A549 (cell line): ENCODE measurements around the gene IRS2. TPM values are rescaled to one million over a fixed set of nuclear protein-coding genes. Genes with fewer than 3 reads are reported as not detected.
A peak's percentile ranks its signal among the peaks of the same experiment; 100 is the strongest.

ENCODE experiments used
- ATAC-seq, 2 experiments: fragments of 200-7000 bp in 1 of 2; fragments of >200 bp in 1 of 2; cut with Nextera tagmentation in 1 of 2; cut with Tn5 transposase in 1 of 2; 3 replicates each; pipeline versions ENCODE4 v1.8.0 to v1.9.1; 2018 to 2020; ENCODE audit warnings: mild to moderate bottlenecking in 1 of 2, moderate library complexity in 1 of 2
- CTCF ChIA-PET: fragments of 300-600 bp; sonication (Branson Sonifier 250); formaldehyde crosslinking; extraction: SDS; loops from one replicate; lab custom pipeline; 2021; ENCODE audit warnings: antibody characterized with exemption, inconsistent platforms; lab: Yijun Ruan, JAX
- POLR2A ChIA-PET: fragments of 350-600 bp; formaldehyde crosslinking; extraction: SDS; loops from one replicate; lab custom pipeline; 2021; ENCODE audit warnings: antibody characterized with exemption, inconsistent platforms; lab: Yijun Ruan, JAX
- DNase-seq, 2 experiments: peaks; one replicate each; pipeline versions ENCODE4 v3.0.0 to v3.0.0-alpha.2; 2011 to 2016; ENCODE audit warnings: low read depth in 1 of 2, low spot score in 1 of 2
- FAIRE-seq: peaks from 2 replicates; lab custom pipeline; 2011; peaks lifted over from hg19 to GRCh38; lab: Jason Lieb, UNC
- H3K27ac ChIP-seq, 2 experiments: fragments of >200 bp; sonication (Bioruptor Twin); formaldehyde crosslinking; 3 replicates each; pipeline ENCODE4 v1.5.1; 2016 to 2017
- H3K4me1 ChIP-seq: fragments of >200 bp; sonication (Bioruptor Twin); formaldehyde crosslinking; 3 replicates; pipeline ENCODE4 v1.6.1; 2016
- H3K4me2 ChIP-seq: fragments of >200 bp; sonication (Bioruptor Twin); formaldehyde crosslinking; 3 replicates; pipeline ENCODE4 v1.6.1; 2016
- H3K4me3 ChIP-seq: fragments of >200 bp; sonication (Bioruptor Twin); formaldehyde crosslinking; 3 replicates; pipeline ENCODE4 v1.5.1; 2016
- H3K9me3 ChIP-seq: fragments of >200 bp; sonication (Bioruptor Twin); formaldehyde crosslinking; 3 replicates; pipeline ENCODE4 v1.6.1; 2016
- CEBPB ChIP-seq, 2 experiments: fragments of >200 bp in 1 of 2; sonication (Bioruptor Twin) in 1 of 2; formaldehyde crosslinking in 1 of 2; IDR thresholded peaks; 2 replicates each; pipeline ENCODE4 v1.6.1; 2012 to 2016
- EHF ChIP-seq: fragments of 250-450 bp; sonication (Bioruptor Pico); IDR thresholded peaks from 2 replicates; pipeline ENCODE4 v1.5.0; 2020; ENCODE audit warnings: mild to moderate bottlenecking
- ELK1 ChIP-seq: fragments of 150-350 bp; IDR thresholded peaks from 2 replicates; pipeline ENCODE4 v1.6.1; 2014; ENCODE audit warnings: low read depth, mild to moderate bottlenecking, low read length
- EP300 ChIP-seq, 2 experiments: fragments of >200 bp; sonication (Bioruptor Twin); formaldehyde crosslinking; IDR thresholded peaks; 2 replicates in 1 of 2; 3 replicates in 1 of 2; pipeline ENCODE4 v1.6.1; 2016 to 2017
- ESRRA ChIP-seq: fragments of 150-350 bp; IDR thresholded peaks from 2 replicates; pipeline ENCODE4 v1.6.1; 2014; ENCODE audit warnings: mild to moderate bottlenecking, low read length, borderline replicate concordance
- FOSB ChIP-seq: fragments of 250-450 bp; sonication (Bioruptor Pico); IDR thresholded peaks from 2 replicates; pipeline ENCODE4 v1.5.0; 2020; ENCODE audit warnings: mild to moderate bottlenecking, moderate library complexity
- FOSL2 ChIP-seq, 2 experiments: fragments of 450-650 bp in 1 of 2; fragments of >200 bp in 1 of 2; sonication (Bioruptor Twin) in 1 of 2; formaldehyde crosslinking; IDR thresholded peaks; 2 replicates each; pipeline versions ENCODE4 v1.5.0 to v1.6.1; 2016 to 2020; ENCODE audit warnings: mild to moderate bottlenecking in 1 of 2, moderate library complexity in 1 of 2
- HOXB13 ChIP-seq: fragments of 250-450 bp; sonication (Bioruptor Pico); IDR thresholded peaks from 2 replicates; pipeline ENCODE4 v1.5.0; 2020; ENCODE audit warnings: low read depth, mild to moderate bottlenecking, moderate library complexity
- JUN ChIP-seq, 2 experiments: fragments of >200 bp; sonication (Bioruptor Twin); formaldehyde crosslinking; IDR thresholded peaks; 2 replicates in 1 of 2; 3 replicates in 1 of 2; pipeline ENCODE4 v1.6.1; 2016 to 2017
- JUNB ChIP-seq: fragments of >200 bp; sonication (Bioruptor Twin); formaldehyde crosslinking; IDR thresholded peaks from 2 replicates; pipeline ENCODE4 v1.6.1; 2016
- KDM5A ChIP-seq: fragments of 200-600 bp; sonication (generic); IDR thresholded peaks from 2 replicates; pipeline ENCODE4 v1.6.1; 2016; ENCODE audit warnings: antibody characterized with exemption, mild to moderate bottlenecking
- NPAS2 ChIP-seq: fragments of 250-450 bp; sonication (Bioruptor Pico); IDR thresholded peaks from 2 replicates; pipeline ENCODE4 v1.8.0; 2022; ENCODE audit warnings: mild to moderate bottlenecking, moderate library complexity, borderline replicate concordance
- POLR2A ChIP-seq: IDR thresholded peaks from 2 replicates; pipeline ENCODE4 v1.6.1; 2012; ENCODE audit warnings: mild to moderate bottlenecking, low read length
- RCOR1 ChIP-seq: fragments of 150-350 bp; IDR thresholded peaks from 2 replicates; pipeline ENCODE4 v1.6.1; 2014; ENCODE audit warnings: antibody characterized with exemption, low read length, low read depth
- RFX5 ChIP-seq: fragments of 450-650 bp; IDR thresholded peaks from 2 replicates; pipeline ENCODE4 v1.7.1; 2014; ENCODE audit warnings: antibody characterized with exemption, mild to moderate bottlenecking, moderate library complexity
- ZFP36 ChIP-seq: fragments of 450-650 bp; IDR thresholded peaks from 2 replicates; pipeline ENCODE4 v1.6.1; 2014; ENCODE audit warnings: borderline replicate concordance; ENCODE audit not compliant: partially characterized antibody
- ZNF302 ChIP-seq: fragments of 250-450 bp; sonication (Bioruptor Pico); IDR thresholded peaks from 2 replicates; pipeline ENCODE4 v1.9.0; 2021; ENCODE audit warnings: inconsistent platforms, mild to moderate bottlenecking, moderate library complexity
- WGBS: methylation state at CpG from one replicate; pipeline ENCODE4 v1.1.6; 2017; ENCODE audit errors: missing lambda C conversion rate; 5-methylcytosine and 5-hydroxymethylcytosine counted together
- polyA plus RNA-seq, 4 experiments: library from polyadenylated mRNA; depleted of rRNA in 3 of 4; stranded (reverse); fragments of >200 nt; fragmentation: RNase III in 1 of 4; extraction: RNeasy Plus Mini Kit Qiagen cat#74134 plus additional on column Dnase treatment in 1 of 4; gene quantifications; 2 replicates in 3 of 4; 3 replicates in 1 of 4; pipeline ENCODE4 v1.2.3, GENCODE V29; 2011 to 2017
- TF ChIP-seq, protein P1 (sequence below): IDR thresholded peaks from 2 replicates; pipeline ENCODE4 v1.6.1; 2012
- TF ChIP-seq, protein P2 (sequence below): IDR thresholded peaks from 2 replicates; pipeline ENCODE4 v1.6.1; 2012; ENCODE audit warnings: low read depth, borderline replicate concordance
- TF ChIP-seq, protein P3 (sequence below): fragments of 200-600 bp; sonication (generic); IDR thresholded peaks from 2 replicates; pipeline ENCODE4 v1.6.1; 2016; ENCODE audit warnings: antibody characterized with exemption, mild to moderate bottlenecking, moderate library complexity

Gene IRS2
- polyA plus RNA-seq, 2 of the 4 experiments (the other 2 are of a cell fraction): 4.8 to 12.3 TPM

DNA sequence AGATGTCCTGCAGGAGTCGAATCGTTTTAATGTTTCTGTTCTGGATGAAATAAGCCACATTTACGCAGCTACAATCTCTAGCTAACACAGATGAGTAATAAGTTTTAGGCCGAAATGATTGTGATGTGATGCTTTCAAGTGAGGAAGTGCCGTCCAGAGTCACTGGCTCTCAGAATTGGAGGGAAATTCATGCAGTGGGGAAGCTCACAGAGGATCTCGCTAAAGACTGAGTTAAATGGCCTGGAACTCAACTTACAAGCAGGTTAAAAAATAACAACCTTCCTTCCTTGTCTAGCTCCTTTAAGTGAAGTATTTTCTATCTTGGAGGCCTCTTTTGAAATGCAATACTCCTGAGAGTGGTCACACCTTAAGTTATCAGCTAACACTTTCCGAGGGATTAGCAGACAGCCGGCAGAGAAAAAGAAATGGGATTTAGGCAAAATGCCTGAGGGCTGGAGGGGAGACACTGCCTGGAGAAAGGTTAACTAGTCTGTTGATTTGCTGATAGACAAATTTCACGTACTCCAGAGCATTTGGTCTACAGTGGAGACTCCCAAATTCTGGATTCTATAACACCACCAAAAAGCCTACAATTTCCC, 74.2 kb downstream of the IRS2 start:
- TF ChIP-seq POLR2A (no peak), FOSL2 (IDR thresholded peaks at IDR 0.05) (no peak), FOSL2 (CRISPR knock-in tag; IDR thresholded peaks at IDR 0.05) (no peak), CEBPB (IDR thresholded peaks at IDR 0.05) (no peak), ELK1 (no peak), JUNB (no peak), RCOR1 (no peak), NPAS2 (no peak), EP300 (IDR thresholded peaks at IDR 0.05) (no peak), JUN (IDR thresholded peaks at IDR 0.05) (no peak), EHF (no peak), ZNF302 (no peak), FOSB (CRISPR knock-in tag) (no peak), ESRRA (no peak), KDM5A (no peak), ZFP36 (no peak)
- TF ChIP-seq, protein P1, sequence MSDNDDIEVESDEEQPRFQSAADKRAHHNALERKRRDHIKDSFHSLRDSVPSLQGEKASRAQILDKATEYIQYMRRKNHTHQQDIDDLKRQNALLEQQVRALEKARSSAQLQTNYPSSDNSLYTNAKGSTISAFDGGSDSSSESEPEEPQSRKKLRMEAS: no peak
- TF ChIP-seq, protein P2, sequence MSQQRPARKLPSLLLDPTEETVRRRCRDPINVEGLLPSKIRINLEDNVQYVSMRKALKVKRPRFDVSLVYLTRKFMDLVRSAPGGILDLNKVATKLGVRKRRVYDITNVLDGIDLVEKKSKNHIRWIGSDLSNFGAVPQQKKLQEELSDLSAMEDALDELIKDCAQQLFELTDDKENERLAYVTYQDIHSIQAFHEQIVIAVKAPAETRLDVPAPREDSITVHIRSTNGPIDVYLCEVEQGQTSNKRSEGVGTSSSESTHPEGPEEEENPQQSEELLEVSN: no peak
- WGBS: 59% methylated on average over 9 of the region's 9 CpGs
- Histone ChIP-seq H3K4me2 (no peak overlapping the region), H3K4me1 (peaks cover 11% of the 10 kb centered on the region), H3K27ac (0 out of 6 replicates have a peak overlapping the region, but pooled peaks of 1 of the 2 experiments have one; percentile 24), H3K9me3 (no peaks in the 10 kb centered on the region), H3K4me3 (no peak overlapping the region)
- DNase-seq: no peak
- no peak for FAIRE-seq
- ATAC-seq: no peak
- ChIA-PET POLR2A (no interaction called here), CTCF (no interaction called here)

DNA sequence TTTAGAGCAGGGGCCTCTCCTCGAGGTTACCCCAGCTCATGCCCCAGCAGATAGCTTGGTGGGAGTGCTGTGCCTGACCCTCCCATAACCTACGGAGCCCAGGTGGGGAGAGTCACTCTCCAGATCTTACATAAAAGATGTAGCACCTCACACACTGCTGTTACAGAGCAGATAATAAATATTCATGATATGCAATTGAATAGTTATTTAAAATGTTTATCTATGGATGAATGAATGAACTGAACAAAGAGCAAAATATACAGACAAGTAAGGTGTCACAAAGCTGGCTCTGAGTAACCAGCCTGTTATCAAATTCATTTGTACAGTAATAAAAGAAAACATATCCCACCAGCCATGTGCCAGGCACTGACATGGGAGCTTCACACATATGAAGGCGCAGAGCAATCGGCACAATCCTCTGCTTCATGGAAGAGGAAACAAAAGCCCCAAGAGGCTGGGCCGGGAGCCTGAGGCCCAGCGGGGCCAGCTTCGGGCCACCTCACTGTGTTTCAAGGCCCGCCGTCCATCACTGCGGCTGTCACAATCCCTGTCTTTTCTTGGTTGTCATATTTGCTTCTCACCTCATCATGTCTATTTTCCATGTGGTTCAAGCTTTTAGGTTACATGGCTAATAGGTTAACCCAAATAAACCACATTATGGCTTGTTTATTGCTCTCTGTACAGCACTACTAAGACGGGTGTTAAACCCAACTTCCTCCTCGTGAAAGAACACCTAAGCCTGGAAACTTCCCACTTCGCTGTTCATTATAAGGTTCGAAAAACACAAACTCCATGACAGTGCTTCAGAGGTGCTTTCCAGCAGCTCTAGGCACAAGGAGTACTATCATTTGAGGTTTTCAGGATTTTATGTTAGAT, 78.4 kb downstream of the IRS2 start:
- CTCF ChIA-PET: no interaction called here
- POLR2A ChIA-PET: no interaction called here
- no peaks in the 10 kb centered on the region for H3K9me3 ChIP-seq
- H3K27ac ChIP-seq: peak overlapping the region; percentile 85 to 89; a peak in 5 of 6 replicates
- WGBS: 88% methylated on average over 13 of the region's 14 CpGs
- H3K4me3 ChIP-seq: no peak overlapping the region
- ATAC-seq (no peak), DNase-seq (no peak), FAIRE-seq (no peak)
- no peak overlapping the region for H3K4me2 ChIP-seq
- no peak for TF ChIP-seq CEBPB (IDR thresholded peaks at IDR 0.05)
- TF ChIP-seq, protein P3, sequence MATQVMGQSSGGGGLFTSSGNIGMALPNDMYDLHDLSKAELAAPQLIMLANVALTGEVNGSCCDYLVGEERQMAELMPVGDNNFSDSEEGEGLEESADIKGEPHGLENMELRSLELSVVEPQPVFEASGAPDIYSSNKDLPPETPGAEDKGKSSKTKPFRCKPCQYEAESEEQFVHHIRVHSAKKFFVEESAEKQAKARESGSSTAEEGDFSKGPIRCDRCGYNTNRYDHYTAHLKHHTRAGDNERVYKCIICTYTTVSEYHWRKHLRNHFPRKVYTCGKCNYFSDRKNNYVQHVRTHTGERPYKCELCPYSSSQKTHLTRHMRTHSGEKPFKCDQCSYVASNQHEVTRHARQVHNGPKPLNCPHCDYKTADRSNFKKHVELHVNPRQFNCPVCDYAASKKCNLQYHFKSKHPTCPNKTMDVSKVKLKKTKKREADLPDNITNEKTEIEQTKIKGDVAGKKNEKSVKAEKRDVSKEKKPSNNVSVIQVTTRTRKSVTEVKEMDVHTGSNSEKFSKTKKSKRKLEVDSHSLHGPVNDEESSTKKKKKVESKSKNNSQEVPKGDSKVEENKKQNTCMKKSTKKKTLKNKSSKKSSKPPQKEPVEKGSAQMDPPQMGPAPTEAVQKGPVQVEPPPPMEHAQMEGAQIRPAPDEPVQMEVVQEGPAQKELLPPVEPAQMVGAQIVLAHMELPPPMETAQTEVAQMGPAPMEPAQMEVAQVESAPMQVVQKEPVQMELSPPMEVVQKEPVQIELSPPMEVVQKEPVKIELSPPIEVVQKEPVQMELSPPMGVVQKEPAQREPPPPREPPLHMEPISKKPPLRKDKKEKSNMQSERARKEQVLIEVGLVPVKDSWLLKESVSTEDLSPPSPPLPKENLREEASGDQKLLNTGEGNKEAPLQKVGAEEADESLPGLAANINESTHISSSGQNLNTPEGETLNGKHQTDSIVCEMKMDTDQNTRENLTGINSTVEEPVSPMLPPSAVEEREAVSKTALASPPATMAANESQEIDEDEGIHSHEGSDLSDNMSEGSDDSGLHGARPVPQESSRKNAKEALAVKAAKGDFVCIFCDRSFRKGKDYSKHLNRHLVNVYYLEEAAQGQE: no peak
- no peak for TF ChIP-seq HOXB13 (CRISPR knock-in tag)
- TF ChIP-seq RFX5: no peak
- no peak for TF ChIP-seq JUN (IDR thresholded peaks at IDR 0.05)
- peaks cover 37% of the 10 kb centered on the region for H3K4me1 ChIP-seq
